ENCODE measurements around the gene TFF2. TPM values are rescaled to one million over a fixed set of nuclear protein-coding genes. Genes with fewer than 3 reads are reported as not detected.

The TFF2 gene
- total and polyA plus RNA-seq, 2 experiments from 2014 or later = not detected

DNA sequence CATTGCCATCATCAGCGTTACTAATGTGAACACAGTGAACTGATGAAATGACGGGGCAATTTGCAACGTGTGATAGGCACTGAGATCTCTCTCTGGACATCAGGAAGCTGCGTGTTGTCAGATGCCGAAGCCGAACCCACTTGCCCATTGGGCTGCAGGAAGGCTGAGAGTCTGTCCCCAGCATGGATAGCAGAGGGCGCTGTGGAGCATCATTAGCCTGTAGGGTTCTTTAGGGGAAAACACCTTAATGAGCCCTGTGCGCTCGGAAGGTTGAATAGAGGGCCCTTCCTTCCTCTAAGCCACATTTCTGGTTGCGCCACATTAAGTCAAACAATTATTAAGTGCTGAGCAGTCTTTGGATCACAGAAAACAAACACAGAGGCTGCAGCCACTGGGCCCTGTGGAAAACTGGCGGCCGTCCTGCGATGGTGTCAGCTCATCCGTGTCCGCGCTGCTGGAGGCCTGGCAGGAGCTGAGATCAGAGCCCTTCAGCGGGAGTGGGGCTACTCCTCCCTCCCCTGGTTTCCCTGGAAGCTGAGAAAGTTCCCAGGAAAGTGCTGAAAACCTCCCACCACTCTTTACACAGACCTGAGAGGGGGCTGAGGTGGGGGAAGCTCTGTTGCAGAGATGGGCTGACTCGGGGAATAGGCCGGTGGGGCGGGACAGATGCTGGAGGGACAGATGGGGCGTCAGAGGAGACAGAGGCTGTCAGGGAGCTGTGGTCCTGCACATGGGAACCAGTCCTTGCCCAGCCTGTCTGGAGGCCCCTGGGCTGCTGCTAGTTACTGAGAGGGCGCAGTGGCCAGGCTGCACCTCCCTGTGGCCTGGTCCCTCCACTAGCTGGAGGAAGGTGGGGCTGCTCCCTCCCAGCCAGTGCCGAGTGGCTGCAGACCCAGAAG, 12.7 kb downstream of the TFF2 start:
- H3K27me3 ChIP-seq (replicated peaks; ENCODE audit: insufficient read depth) = peaks cover 34% of the 10 kb centered on the region
- H2AFZ ChIP-seq = 0 out of 2 replicates have a peak overlapping the region, but pooled peaks have one; percentile 42
- H3K27ac ChIP-seq = no peak overlapping the region
- 13 to 16% methylated on average over 23 of the region's 23 CpGs for WGBS, 2 experiments (ENCODE audit: low coverage in 1 of 2, low lambda C conversion rate in 2 of 2, missing lambda C conversion rate in 2 of 2)
- H3K9ac ChIP-seq = no peak overlapping the region
- in situ Hi-C loops (cut with MboI) = no loop called here
- H3K4me2 ChIP-seq (ENCODE audit: unreplicated experiment) = no peak overlapping the region
- H3K36me3 ChIP-seq (ENCODE audit: low read depth) = no peaks in the 10 kb centered on the region
- DNase-seq = peak; percentile 67
- TF ChIP-seq EZH2phosphoT487 (IDR thresholded peaks at IDR 0.05; ENCODE audit: insufficient read depth, low read depth) = no peak
- TF ChIP-seq EZH2 (IDR thresholded peaks at IDR 0.05; ENCODE audit: insufficient read depth, poor library complexity, severe bottlenecking) = no peak
- H3K79me2 ChIP-seq (ENCODE audit: insufficient read depth) = no peaks in the 10 kb centered on the region
- no peaks in the 10 kb centered on the region for H3K9me3 ChIP-seq (ENCODE audit: low read depth)
- no peaks in the 10 kb centered on the region for H3F3A ChIP-seq (ENCODE audit: insufficient read depth)
- H3K4me3 ChIP-seq = no peak overlapping the region
- H3K4me1 ChIP-seq (ENCODE audit: insufficient read depth) = no peaks in the 10 kb centered on the region
- no peaks in the 10 kb centered on the region for H4K20me1 ChIP-seq (ENCODE audit: insufficient read depth)
- H3K9me2 ChIP-seq (ENCODE audit: insufficient read depth) = no peaks in the 10 kb centered on the region

DNA sequence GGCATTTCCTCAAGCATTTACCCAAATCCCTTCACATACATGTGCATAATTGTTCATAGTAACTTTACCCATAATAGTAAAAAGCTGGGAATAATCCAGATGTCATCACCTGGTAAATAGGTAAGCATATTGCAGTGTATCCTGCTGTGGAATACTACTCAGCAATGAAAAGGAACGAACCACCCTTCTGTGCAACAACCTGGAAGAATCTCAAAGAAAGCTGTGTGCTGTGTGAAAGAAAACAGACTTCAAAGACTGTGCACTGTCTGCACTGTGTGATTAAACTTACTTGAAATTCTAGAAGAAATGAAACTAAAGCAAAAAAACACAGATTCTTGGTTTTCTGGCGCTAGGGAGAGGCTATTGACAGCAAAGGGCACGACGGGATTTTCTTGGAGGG, 13.5 kb downstream of the TFF2 start:
- H3K27me3 ChIP-seq (replicated peaks; ENCODE audit: insufficient read depth) = peaks cover 34% of the 10 kb centered on the region
- H3K36me3 ChIP-seq (ENCODE audit: low read depth) = no peaks in the 10 kb centered on the region
- no peaks in the 10 kb centered on the region for H3K79me2 ChIP-seq (ENCODE audit: insufficient read depth)
- H2AFZ ChIP-seq = no peak overlapping the region
- in situ Hi-C loops (cut with MboI) = no loop called here
- H3K9me3 ChIP-seq (ENCODE audit: low read depth) = no peaks in the 10 kb centered on the region
- no peak overlapping the region for H3K4me2 ChIP-seq (ENCODE audit: unreplicated experiment)
- H3K4me1 ChIP-seq (ENCODE audit: insufficient read depth) = no peaks in the 10 kb centered on the region
- DNase-seq = no peak
- WGBS, 2 experiments (ENCODE audit: low coverage in 1 of 2, low lambda C conversion rate in 2 of 2, missing lambda C conversion rate in 2 of 2) = 83 to 86% methylated on average over 4 of the region's 4 CpGs
- no peaks in the 10 kb centered on the region for H4K20me1 ChIP-seq (ENCODE audit: insufficient read depth)
- H3F3A ChIP-seq (ENCODE audit: insufficient read depth) = no peaks in the 10 kb centered on the region
- H3K9me2 ChIP-seq (ENCODE audit: insufficient read depth) = no peaks in the 10 kb centered on the region
- H3K9ac ChIP-seq = no peak overlapping the region
- H3K4me3 ChIP-seq = no peak overlapping the region
- no peak overlapping the region for H3K27ac ChIP-seq
- TF ChIP-seq EZH2phosphoT487 (IDR thresholded peaks at IDR 0.05; ENCODE audit: insufficient read depth, low read depth) = no peak
- TF ChIP-seq EZH2 (IDR thresholded peaks at IDR 0.05; ENCODE audit: insufficient read depth, poor library complexity, severe bottlenecking) = no peak

DNA sequence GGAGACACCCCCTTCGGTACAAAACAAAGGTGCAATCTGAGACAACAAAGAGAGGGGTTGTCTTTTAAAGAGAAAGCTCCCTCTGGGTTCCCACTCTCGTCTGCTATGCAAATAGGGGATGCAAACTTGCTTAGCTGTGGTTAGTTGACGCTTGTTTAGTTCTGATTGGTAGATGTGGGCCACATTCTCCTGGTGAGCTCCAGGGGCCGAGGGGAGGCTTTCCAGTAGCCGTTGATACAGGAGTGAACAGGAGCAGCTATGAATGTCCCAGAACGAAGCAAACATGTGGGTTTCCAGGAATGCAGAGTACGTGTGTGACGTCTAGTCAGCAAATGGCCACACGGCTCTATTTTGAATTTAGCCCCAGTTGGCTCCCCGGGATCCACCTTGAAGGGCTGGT, 14.7 kb downstream of the TFF2 start:
- Histone ChIP-seq H3K36me3 (ENCODE audit: low read depth) (no peaks in the 10 kb centered on the region), H3K27me3 (replicated peaks; ENCODE audit: insufficient read depth) (peaks cover 34% of the 10 kb centered on the region), H3K9me2 (ENCODE audit: insufficient read depth) (no peaks in the 10 kb centered on the region), H3F3A (ENCODE audit: insufficient read depth) (no peaks in the 10 kb centered on the region), H3K79me2 (ENCODE audit: insufficient read depth) (no peaks in the 10 kb centered on the region), H3K4me2 (ENCODE audit: unreplicated experiment) (no peak overlapping the region), H3K4me3 (no peak overlapping the region), H3K9me3 (ENCODE audit: low read depth) (no peaks in the 10 kb centered on the region), H3K27ac (no peak overlapping the region), H3K9ac (no peak overlapping the region), H2AFZ (no peak overlapping the region), H3K4me1 (ENCODE audit: insufficient read depth) (no peaks in the 10 kb centered on the region), H4K20me1 (ENCODE audit: insufficient read depth) (no peaks in the 10 kb centered on the region)
- TF ChIP-seq EZH2 (IDR thresholded peaks at IDR 0.05; ENCODE audit: insufficient read depth, poor library complexity, severe bottlenecking) = no peak
- no peak for TF ChIP-seq EZH2phosphoT487 (IDR thresholded peaks at IDR 0.05; ENCODE audit: insufficient read depth, low read depth)
- in situ Hi-C loops (cut with MboI) = no loop called here
- DNase-seq = no peak
- WGBS, 2 experiments (ENCODE audit: low coverage in 1 of 2, low lambda C conversion rate in 2 of 2, missing lambda C conversion rate in 2 of 2) = 11 to 12% methylated on average over 10 of the region's 10 CpGs

DNA sequence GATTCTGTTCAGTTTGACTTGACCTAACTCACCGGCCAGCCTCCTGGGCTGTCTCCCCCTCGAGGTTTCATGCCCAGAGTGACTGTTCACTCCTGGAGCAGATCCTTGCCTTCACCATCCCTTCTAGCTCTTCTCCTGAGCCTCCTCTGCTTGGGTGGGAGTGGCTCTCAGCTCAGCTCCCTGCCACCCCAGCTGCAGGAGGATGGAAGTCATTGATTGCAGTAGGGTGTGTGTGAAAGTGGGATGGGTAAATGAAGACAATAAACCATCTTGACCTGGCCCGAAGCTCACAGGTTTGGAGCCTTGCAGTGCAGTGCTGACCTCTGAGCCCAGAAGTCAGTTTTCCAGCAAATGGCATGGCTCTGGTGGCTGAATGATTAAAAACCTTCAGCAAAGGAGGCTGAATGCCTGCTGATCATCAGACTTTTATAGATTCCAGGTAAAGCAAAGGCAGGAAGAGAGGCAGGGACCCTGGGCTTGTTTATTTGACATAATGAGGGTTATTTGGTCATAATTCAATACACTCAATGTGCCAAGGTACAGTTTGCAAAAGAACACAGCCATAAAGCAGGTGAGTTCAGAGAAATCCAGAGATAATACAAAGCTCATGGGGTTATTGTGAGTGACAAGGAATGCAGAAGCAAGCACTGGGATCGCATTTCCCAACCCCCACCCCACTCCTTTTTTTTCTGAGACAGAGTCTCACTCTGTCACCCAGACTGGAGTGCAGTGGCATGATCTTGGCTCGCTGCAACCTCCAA, 18.1 kb downstream of the TFF2 start:
- no peaks in the 10 kb centered on the region for H3K79me2 ChIP-seq (ENCODE audit: insufficient read depth)
- H3K4me1 ChIP-seq (ENCODE audit: insufficient read depth) = no peaks in the 10 kb centered on the region
- TF ChIP-seq EZH2phosphoT487 (IDR thresholded peaks at IDR 0.05; ENCODE audit: insufficient read depth, low read depth) = no peak
- TF ChIP-seq EZH2 (IDR thresholded peaks at IDR 0.05; ENCODE audit: insufficient read depth, poor library complexity, severe bottlenecking) = no peak
- peaks cover 43% of the 10 kb centered on the region for H3K27me3 ChIP-seq (replicated peaks; ENCODE audit: insufficient read depth)
- no peak overlapping the region for H3K4me2 ChIP-seq (ENCODE audit: unreplicated experiment)
- 19 to 24% methylated on average over 5 of the region's 5 CpGs for WGBS, 2 experiments (ENCODE audit: low coverage in 1 of 2, low lambda C conversion rate in 2 of 2, missing lambda C conversion rate in 2 of 2)
- no peaks in the 10 kb centered on the region for H4K20me1 ChIP-seq (ENCODE audit: insufficient read depth)
- H3K4me3 ChIP-seq = no peak overlapping the region
- no peaks in the 10 kb centered on the region for H3F3A ChIP-seq (ENCODE audit: insufficient read depth)
- no peak overlapping the region for H3K27ac ChIP-seq
- no peaks in the 10 kb centered on the region for H3K9me3 ChIP-seq (ENCODE audit: low read depth)
- H3K9me2 ChIP-seq (ENCODE audit: insufficient read depth) = no peaks in the 10 kb centered on the region
- H3K36me3 ChIP-seq (ENCODE audit: low read depth) = no peaks in the 10 kb centered on the region
- H2AFZ ChIP-seq = no peak overlapping the region
- DNase-seq = no peak
- H3K9ac ChIP-seq = no peak overlapping the region
- in situ Hi-C loops (cut with MboI) = no loop called here

All from GM23248 (cell line).